Stimulated activated CD8-positive, alpha-beta memory T cell treated with anti-CD3 and anti-CD28 coated beads, Interleukin-7, amount 100 ng/mL, for 48 hours (primary cell): ENCODE data around the gene AKAP8.
"Not testable (repeated sequence)": the region's sequence is repeated elsewhere in the genome, so short reads cannot be mapped to it uniquely, and the experiment has no call there.

Experiments used
- DNase-seq, 2 donors: peaks; one replicate each; pipeline ENCODE4 v3.0.0-alpha.2; 2020; ENCODE audit warnings: low read depth in 1 of 2; ENCODE audit errors: extremely low read depth in 1 of 2

The AKAP8 gene

DNA sequence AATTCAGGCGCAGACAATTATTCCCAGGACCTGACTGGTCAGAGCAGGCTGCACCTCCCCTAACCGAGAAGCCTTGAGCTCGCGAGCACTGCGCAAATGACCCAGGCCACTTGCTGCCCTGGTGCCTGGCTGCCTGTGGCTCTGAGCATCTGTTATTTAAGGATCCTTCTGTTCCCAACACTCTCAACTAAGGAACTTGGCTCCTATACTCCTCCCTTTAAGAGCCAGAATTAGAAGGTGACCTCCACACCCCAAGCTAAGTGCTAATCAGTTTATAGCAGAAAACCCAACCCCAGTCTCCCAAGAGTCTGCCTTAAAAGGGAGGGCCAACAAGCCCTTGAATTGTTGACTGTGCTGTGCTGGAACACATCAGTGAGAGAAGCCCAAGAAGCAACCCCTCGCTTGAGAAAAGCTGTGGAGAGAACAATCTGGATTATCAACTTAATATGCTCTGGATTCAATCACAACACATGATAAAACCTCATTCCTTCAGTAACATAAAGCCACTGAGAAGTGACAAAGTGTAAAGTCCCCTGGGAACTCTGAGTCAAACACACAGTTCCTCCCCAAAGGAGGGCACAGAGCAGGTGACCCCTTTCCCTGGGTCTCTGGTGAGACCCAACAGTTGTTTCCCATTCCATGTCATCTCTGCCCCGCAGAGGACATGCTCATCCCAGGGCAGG is 24.7 kb upstream of the AKAP8 start:
- DNase-seq: no peak

GRCh38 chr19:15403151-15403531 is 23.6 kb upstream of the AKAP8 start:
- DNase-seq: no peak

- no peak for DNase-seq
Observed at GRCh38 chr19:15402411-15403150, 23.0 kb upstream of the AKAP8 start.

DNA sequence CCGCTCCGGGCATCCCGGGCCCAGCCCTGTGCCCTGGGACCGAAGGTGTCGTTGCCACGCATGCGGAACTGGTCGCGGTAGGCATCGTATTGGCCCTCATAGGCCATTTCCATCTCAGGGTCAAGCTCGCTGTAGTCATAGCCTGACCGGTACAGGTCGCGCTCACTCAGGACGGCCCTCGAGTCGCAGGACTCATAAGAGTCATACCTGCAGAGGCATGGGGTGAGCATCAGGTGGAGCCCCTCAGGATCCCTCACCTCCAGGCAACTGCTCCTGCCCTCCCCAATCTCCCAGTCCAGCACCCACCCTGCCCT is 21.8 kb upstream of the AKAP8 start:
- DNase-seq: no peak

DNA sequence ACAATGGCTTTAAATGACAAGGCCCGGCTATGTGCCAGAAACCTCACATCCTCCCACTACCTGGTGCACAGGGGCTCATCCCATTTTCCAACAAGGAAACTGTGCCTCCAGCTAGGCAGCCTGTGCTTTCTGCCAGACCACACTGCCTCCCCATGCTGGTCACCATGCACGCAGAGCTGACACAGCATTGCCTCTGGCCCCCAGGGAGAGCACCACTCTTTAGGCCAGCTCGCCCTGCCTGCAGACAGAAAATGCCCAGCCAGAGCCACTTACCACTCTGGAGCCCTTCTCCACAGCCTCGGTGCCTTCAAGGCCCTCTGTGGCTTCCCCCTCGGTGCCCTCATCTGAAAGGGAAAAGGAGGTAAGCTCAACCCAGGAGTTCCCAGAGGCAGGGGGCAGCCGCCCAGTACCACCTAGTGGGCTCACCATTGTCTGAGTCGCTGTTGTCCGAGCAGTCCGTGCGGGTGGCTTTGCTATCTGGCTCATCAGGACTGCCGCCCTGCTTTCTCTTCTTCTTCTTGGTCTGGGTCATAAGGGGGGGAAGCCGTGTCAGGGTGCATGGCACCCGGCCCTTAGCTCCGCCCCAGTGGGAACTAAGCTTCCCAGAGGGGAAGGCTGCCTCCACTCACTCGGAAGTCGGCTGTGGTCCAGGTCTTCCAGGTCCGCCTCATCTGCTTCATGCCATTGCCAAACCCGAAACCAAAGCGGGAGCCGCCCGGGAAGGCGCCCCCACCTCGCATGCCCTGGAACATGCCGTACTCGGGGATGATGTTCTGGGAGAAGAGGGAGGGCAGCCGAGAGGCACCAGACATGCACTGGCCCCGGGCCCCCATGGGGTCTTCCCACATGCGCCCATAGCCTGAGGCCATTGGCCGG is 21.2 kb upstream of the AKAP8 start:
- no peak for DNase-seq

GRCh38 chr19:15399635-15400034 is 20.0 kb upstream of the AKAP8 start:
- DNase-seq: no peak

GRCh38 chr19:15399234-15399515 is 19.6 kb upstream of the AKAP8 start:
- DNase-seq: no peak

GRCh38 chr19:15398501-15399233 is 19.1 kb upstream of the AKAP8 start:
- no peak for DNase-seq

GRCh38 chr19:15397782-15398181 is 18.2 kb upstream of the AKAP8 start:
- DNase-seq: no peak

DNA sequence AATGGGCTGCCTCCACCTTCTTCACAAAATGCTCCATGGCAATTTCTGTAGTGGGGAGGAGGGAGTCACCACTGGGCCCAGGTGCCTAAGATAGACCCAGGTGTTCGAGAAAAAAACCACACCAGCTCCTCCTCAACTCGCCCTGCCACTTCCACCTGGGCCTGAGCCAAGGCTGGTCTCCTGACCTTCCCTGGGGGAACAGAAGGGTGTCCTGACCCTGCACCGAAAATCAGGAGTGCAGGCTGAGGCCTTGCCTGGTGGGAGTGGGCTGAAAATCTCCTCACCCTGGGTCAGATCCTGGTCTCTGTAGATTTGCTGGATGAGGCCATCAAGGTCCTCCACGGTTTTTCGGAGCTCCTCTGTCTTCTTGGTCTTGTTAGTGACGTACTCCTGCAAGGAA is 17.6 kb upstream of the AKAP8 start:
- no peak for DNase-seq

GRCh38 chr19:15396436-15396835 is 16.8 kb upstream of the AKAP8 start:
- no peak for DNase-seq

- DNase-seq: not testable (repeated sequence)
Observed at GRCh38 chr19:15395251-15395650, 15.7 kb upstream of the AKAP8 start.

- no peak for DNase-seq
Observed at GRCh38 chr19:15394426-15394825, 14.8 kb upstream of the AKAP8 start.

DNA sequence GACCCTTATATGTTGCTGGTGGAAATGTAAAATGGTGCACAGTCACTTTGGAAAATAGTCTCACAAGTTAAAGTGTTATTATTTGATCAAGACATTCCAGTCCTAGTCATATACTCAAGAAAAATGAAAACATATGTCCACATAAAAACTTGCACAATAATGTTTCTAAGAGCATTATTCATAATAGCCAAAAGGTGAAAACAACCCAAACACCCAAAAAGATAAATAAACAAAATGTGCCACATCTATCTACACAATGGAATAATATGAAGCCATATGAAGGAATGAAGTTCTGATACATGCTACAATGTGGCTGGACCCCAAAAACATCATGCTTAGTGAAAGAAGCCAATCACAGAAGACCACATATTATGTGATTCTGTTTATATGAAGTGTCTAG is 14.4 kb upstream of the AKAP8 start:
- no peak for DNase-seq

DNA sequence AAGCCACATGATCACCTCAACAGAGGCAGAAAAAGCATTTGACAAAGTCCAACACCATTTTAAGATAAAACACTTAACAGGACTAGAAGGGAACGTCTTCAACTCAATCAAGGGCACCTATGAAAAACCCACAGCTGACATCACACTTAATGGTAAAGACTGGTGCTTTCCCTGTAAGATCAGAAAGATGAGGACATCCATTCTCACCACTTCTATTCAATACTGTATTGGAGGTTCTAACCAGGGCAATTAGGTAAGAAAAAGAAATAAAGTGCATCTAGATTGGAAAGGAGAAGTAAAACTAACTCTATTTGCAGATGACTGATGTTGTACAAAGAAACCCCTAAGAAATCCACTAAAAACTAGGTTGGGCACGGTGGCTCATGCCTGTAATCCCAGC is 11.2 kb upstream of the AKAP8 start:
- no peak for DNase-seq

DNA sequence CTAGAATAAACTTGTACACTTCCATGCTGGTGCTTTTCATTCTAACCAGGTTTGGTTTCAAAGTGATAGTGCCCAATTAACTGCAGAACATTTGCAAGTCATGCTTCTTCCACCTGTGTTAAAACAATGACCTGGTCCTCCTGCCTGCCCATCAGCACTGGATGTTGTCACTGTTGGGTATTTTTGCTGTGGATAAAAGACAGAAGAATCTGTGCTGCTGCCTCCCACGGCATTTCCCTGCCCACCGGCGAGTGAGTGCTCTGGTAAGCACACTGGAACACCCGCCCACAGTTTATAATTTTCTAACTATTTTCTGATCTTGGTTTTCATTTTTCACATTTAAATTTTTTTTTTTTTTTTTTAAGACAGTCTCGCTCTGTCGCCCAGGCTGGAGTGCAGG is 2.3 kb upstream of the AKAP8 start:
- DNase-seq: no peak

GRCh38 chr19:15381429-15381828 is 1.8 kb upstream of the AKAP8 start:
- no peak for DNase-seq

DNA sequence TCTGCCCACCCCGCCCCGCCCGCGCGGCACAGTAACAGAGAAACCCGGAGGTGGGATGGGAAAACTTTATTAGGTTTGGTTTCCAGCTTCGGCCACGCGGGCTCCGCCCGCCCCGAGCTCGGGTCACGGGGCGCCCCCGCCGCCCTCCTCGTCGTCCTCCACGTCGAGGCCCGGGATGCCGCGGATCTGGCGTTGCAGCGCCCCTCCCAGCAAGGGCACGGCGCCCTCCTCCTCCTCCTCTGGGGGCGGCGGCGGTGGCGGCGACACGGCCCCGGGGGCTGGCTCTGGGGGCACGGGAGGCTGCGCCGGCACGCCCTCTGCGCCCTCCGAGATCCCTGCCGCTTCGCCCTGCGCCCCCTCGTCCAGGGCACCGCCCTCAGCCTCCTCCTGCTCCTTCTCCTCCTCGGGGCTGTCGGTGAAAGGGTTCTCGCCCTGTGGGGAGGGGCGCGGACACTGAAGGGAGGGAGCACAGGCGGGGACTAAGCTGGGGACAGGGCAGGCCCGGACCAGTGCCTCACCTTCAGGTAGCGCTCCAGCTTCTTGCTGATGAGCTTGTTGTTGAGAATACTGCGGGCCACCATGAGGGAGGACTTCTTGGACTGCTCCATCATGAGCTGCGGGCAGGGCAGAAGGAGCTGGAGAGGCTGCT is 536 bp upstream of the AKAP8 start:
- DNase-seq: no peak

DNA sequence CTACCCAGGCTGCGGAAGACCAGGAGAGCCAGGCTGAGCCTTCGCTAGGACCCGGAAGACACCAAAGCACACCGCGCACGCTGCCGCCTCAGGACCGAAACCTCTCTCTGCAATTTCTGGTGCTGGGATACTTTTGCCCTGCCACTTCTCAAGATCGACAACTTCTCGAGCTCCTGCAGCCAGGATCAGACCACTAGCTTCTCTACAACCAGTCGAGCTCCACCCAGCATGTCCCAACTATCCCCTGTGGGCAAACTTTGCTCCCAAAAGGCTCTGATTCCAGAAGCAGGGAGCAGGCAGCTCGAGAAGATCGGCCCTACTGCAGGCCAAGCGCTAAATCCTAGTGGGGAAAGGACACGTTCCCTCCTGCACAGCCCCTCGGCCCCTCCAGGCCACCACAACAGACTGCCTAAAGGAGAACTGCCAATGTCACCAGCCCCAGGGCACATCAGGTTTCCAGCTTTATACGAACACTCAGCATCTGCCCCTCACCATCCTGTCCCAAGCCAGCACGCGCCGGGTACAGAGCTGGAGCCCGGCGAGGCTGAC is 979 bp downstream of the AKAP8 start:
- DNase-seq: peak in 1 of 2 donors; percentile 22

- no peak for DNase-seq
Observed at GRCh38 chr19:15374796-15375440, 4.7 kb downstream of the AKAP8 start.
